ENCODE results near the gene VPS4B. TPM values are rescaled to one million over a fixed set of nuclear protein-coding genes. Genes with fewer than 3 reads are reported as not detected.

Gene VPS4B
- total and polyA plus RNA-seq, 10 of the 15 experiments (the other 5 are each of a cell fraction or from before 2014, with no cell fraction given), result 21.4 to 37.6 (median 29.8) TPM

GRCh38 chr18:63412953-63413352 lies 9.3 kb downstream of the VPS4B start (continued):
- TF ChIP-seq EED (IDR thresholded peaks at IDR 0.05; ENCODE audit: low read depth), result no peak

DNA sequence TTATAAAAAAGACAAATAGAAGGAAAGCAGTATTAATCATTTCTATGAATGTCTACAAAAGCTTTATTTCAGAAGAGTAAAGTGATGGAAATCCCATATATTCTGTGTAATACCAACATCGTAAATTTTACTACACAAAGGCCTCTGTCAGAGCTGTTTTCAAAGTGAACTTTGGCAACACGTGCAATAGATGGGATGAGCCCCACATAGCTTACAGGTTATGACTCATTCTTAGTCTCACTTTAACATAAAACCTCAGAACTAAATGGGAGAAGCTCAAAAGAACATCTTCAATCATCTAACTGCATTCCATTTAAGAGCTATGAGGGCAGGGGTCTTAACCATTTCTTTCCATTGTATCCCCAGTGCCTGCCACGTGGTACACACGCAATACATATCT lies 11.5 kb downstream of the VPS4B start:
- Histone ChIP-seq H3K4me3 (no peak overlapping the region), H3K27me3 (replicated peaks in 1 of 2; ENCODE audit: control insufficient read depth in 2 of 2, insufficient read depth in 2 of 2, low read length in 1 of 2) (no peaks in the 10 kb centered on the region), H3K4me1 (ENCODE audit: control insufficient read depth, insufficient read depth, low read length) (no peaks in the 10 kb centered on the region), H3K9me3 (replicated peaks; ENCODE audit: control insufficient read depth, insufficient read depth, low read length) (no peaks in the 10 kb centered on the region), H2AFZ (ENCODE audit: control insufficient read depth, low read depth, low read length) (no peak overlapping the region), H4K20me1 (ENCODE audit: control insufficient read depth, insufficient read depth) (no peaks in the 10 kb centered on the region), H3K27ac (ENCODE audit: control insufficient read depth, insufficient read depth) (no peak overlapping the region), H3K9ac (ENCODE audit: control insufficient read depth, insufficient read depth, low read length) (no peak overlapping the region), H3K36me3 (ENCODE audit: control insufficient read depth in 2 of 2, insufficient read depth in 2 of 2, low read length in 1 of 2) (peaks cover 5 to 25% of the 10 kb centered on the region in 2 experiments), H3K79me2 (ENCODE audit: control insufficient read depth, insufficient read depth, low read length) (peaks cover 2% of the 10 kb centered on the region; the same call in 1 of the 2 replicates), H3K4me2 (ENCODE audit: control insufficient read depth, insufficient read depth) (no peak overlapping the region)
- in situ Hi-C loops (cut with MboI) (no loop called here), intact Hi-C loops (cut with micrococcal nuclease; ENCODE audit: unreplicated experiment) (no loop called here)
- no TSS peak for BruUV-seq (replicated peaks)
- TF ChIP-seq NFYA (IDR thresholded peaks at IDR 0.05; ENCODE audit: borderline replicate concordance, low read depth, low read length) (no peak), BMI1 (IDR thresholded peaks at IDR 0.05; ENCODE audit: borderline replicate concordance) (no peak), IKZF2 (IDR thresholded peaks at IDR 0.05) (no peak), ETV6 (conservative IDR thresholded peaks at IDR 0.05 in 1 of 2, IDR thresholded peaks at IDR 0.05 in 1 of 2; ENCODE audit: borderline replicate concordance in 1 of 2, low read depth in 1 of 2) (no peak)
- DNase-seq (ENCODE audit: low read depth, low spot score) (no peak), FAIRE-seq (no peak), ATAC-seq (no peak)
- ChIA-PET CTCF (interaction anchor here (0.5 to 2.5 kb wide), 4 partner anchors 29 to 1547 kb away, joined by 3 to 18 read pairs (median 4); no protein-coding TSS in a partner anchor), RAD21 (ENCODE audit: unreplicated experiment) (interaction anchor here (1.0 kb wide), 1 partner anchor 28 kb away, joined by 3 read pairs; no protein-coding TSS in a partner anchor), POLR2A (no interaction called here), SMC1A (ENCODE audit: uncharacterized antibody, unreplicated experiment) (interaction anchor here (0.7 to 3.5 kb wide), 4 partner anchors 8 to 286 kb away, joined by 3 to 11 read pairs (median 4); partner anchors contain the start of gene VPS4B)
- WGBS (ENCODE audit: insufficient coverage, insufficient replicate concordance, low lambda C conversion rate, missing lambda C conversion rate), result 96% methylated on average over 4 of the region's 4 CpGs

DNA sequence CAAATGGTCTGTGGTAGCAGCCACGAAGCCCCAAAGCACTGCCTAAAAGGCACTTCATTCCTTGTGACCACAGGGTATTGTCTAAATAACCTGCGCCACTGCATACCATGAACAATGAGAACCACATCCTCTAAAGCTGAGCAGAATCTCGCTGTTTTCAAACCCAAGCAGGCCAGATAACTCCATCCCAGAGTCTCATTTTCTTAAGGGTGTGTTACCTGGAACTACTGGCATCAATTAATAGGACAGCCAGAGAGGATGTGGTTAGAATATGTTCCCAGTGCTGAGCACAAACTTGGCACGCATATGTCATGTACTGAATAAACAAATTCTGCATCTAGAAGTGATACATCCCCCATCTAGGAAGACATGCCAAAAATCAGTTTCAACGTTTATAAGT lies 13.0 kb downstream of the VPS4B start:
- H3K27ac ChIP-seq (ENCODE audit: control insufficient read depth, insufficient read depth), result no peak overlapping the region
- no TSS peak for BruUV-seq (replicated peaks)
- peaks cover 2 to 22% of the 10 kb centered on the region in 2 experiments for H3K36me3 ChIP-seq (ENCODE audit: control insufficient read depth in 2 of 2, insufficient read depth in 2 of 2, low read length in 1 of 2)
- 71% methylated on average over 5 of the region's 5 CpGs for WGBS (ENCODE audit: insufficient coverage, insufficient replicate concordance, low lambda C conversion rate, missing lambda C conversion rate)
- intact Hi-C loops (cut with micrococcal nuclease; ENCODE audit: unreplicated experiment), result no loop called here
- in situ Hi-C loops (cut with MboI), result no loop called here
- no peak for ATAC-seq
- no peak for DNase-seq (ENCODE audit: low read depth, low spot score)
- ChIA-PET SMC1A (ENCODE audit: uncharacterized antibody, unreplicated experiment) (interaction anchor here (1.1 to 3.5 kb wide), 3 partner anchors 14 to 33 kb away, joined by 3 to 11 read pairs (median 4); no protein-coding TSS in a partner anchor), CTCF (interaction anchor here (1.2 to 2.5 kb wide), 2 partner anchors 15 to 30 kb away, joined by 3 to 18 read pairs; no protein-coding TSS in a partner anchor), RAD21 (ENCODE audit: unreplicated experiment) (no interaction called here), POLR2A (interaction anchor here (0.9 kb wide), 1 partner anchor 31 kb away, joined by 3 read pairs; no protein-coding TSS in a partner anchor)
- H3K4me2 ChIP-seq (ENCODE audit: control insufficient read depth, insufficient read depth), result no peak overlapping the region
- H3K9me3 ChIP-seq (replicated peaks; ENCODE audit: control insufficient read depth, insufficient read depth, low read length), result no peaks in the 10 kb centered on the region
- no peak overlapping the region for H3K9ac ChIP-seq (ENCODE audit: control insufficient read depth, insufficient read depth, low read length)
- H4K20me1 ChIP-seq (ENCODE audit: control insufficient read depth, insufficient read depth), result no peaks in the 10 kb centered on the region
- peaks cover 2% of the 10 kb centered on the region; the same call in 1 of the 2 replicates for H3K79me2 ChIP-seq (ENCODE audit: control insufficient read depth, insufficient read depth, low read length)
- H2AFZ ChIP-seq (ENCODE audit: control insufficient read depth, low read depth, low read length), result no peak overlapping the region
- no peak overlapping the region for H3K4me3 ChIP-seq
- H3K4me1 ChIP-seq (ENCODE audit: control insufficient read depth, insufficient read depth, low read length), result no peaks in the 10 kb centered on the region
- no peak for FAIRE-seq
- H3K27me3 ChIP-seq (replicated peaks in 1 of 2; ENCODE audit: control insufficient read depth in 2 of 2, insufficient read depth in 2 of 2, low read length in 1 of 2), result no peaks in the 10 kb centered on the region
- TF ChIP-seq, protein P1, sequence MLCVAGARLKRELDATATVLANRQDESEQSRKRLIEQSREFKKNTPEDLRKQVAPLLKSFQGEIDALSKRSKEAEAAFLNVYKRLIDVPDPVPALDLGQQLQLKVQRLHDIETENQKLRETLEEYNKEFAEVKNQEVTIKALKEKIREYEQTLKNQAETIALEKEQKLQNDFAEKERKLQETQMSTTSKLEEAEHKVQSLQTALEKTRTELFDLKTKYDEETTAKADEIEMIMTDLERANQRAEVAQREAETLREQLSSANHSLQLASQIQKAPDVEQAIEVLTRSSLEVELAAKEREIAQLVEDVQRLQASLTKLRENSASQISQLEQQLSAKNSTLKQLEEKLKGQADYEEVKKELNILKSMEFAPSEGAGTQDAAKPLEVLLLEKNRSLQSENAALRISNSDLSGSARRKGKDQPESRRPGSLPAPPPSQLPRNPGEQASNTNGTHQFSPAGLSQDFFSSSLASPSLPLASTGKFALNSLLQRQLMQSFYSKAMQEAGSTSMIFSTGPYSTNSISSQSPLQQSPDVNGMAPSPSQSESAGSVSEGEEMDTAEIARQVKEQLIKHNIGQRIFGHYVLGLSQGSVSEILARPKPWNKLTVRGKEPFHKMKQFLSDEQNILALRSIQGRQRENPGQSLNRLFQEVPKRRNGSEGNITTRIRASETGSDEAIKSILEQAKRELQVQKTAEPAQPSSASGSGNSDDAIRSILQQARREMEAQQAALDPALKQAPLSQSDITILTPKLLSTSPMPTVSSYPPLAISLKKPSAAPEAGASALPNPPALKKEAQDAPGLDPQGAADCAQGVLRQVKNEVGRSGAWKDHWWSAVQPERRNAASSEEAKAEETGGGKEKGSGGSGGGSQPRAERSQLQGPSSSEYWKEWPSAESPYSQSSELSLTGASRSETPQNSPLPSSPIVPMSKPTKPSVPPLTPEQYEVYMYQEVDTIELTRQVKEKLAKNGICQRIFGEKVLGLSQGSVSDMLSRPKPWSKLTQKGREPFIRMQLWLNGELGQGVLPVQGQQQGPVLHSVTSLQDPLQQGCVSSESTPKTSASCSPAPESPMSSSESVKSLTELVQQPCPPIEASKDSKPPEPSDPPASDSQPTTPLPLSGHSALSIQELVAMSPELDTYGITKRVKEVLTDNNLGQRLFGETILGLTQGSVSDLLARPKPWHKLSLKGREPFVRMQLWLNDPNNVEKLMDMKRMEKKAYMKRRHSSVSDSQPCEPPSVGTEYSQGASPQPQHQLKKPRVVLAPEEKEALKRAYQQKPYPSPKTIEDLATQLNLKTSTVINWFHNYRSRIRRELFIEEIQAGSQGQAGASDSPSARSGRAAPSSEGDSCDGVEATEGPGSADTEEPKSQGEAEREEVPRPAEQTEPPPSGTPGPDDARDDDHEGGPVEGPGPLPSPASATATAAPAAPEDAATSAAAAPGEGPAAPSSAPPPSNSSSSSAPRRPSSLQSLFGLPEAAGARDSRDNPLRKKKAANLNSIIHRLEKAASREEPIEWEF (IDR thresholded peaks at IDR 0.05; ENCODE audit: insufficient replicate concordance, low read depth, low read length), result no peak
- TF ChIP-seq ATF7 (IDR thresholded peaks at IDR 0.05; ENCODE audit: low read depth) (no peak), PML (IDR thresholded peaks at IDR 0.05; ENCODE audit: low read length) (no peak), TBL1XR1 (IDR thresholded peaks at IDR 0.05; ENCODE audit: low read depth, low read length) (no peak)

Data from GM12878 (cell line).